H9 (cell line): ENCODE measurements around the gene TMSB10. TPM values are rescaled to one million over a fixed set of nuclear protein-coding genes. Genes with fewer than 3 reads are reported as not detected.

Source experiments
- DNase-seq: peaks from one replicate; pipeline ENCODE4 v3.0.0-alpha.2; 2017
- H2AFZ ChIP-seq: one replicate; pipeline ENCODE4 v1.6.1; 2013; ENCODE audit warnings: mild to moderate bottlenecking, low read length, control low read depth, moderate library complexity
- H2AK5ac ChIP-seq: 2 replicates; pipeline ENCODE4 v1.6.1; 2013; ENCODE audit warnings: low read length, control low read depth, mixed read lengths; ENCODE audit not compliant: insufficient read length
- H2BK120ac ChIP-seq: one replicate; pipeline ENCODE4 v1.6.1; 2013; ENCODE audit warnings: low read depth, mild to moderate bottlenecking, low read length, control low read depth, inconsistent platforms; ENCODE audit not compliant: poor library complexity, severe bottlenecking
- H2BK12ac ChIP-seq: 2 replicates; pipeline ENCODE4 v1.6.1; 2013; ENCODE audit warnings: low read length, control low read depth, mixed read lengths, low read depth; ENCODE audit not compliant: insufficient read length
- H2BK15ac ChIP-seq: 2 replicates; pipeline ENCODE4 v1.6.1; 2013; ENCODE audit warnings: low read depth, low read length, control low read depth
- H2BK20ac ChIP-seq: one replicate; pipeline ENCODE4 v1.6.1; 2013; ENCODE audit warnings: low read depth, mild to moderate bottlenecking, low read length, control low read depth, inconsistent platforms; ENCODE audit not compliant: poor library complexity, severe bottlenecking
- H2BK5ac ChIP-seq: 2 replicates; pipeline ENCODE4 v1.6.1; 2013; ENCODE audit warnings: low read length, control low read depth, mixed read lengths; ENCODE audit not compliant: insufficient read length
- H3K14ac ChIP-seq: 2 replicates; pipeline ENCODE4 v1.6.1; 2013; ENCODE audit warnings: low read length, control low read depth; ENCODE audit not compliant: insufficient read depth
- H3K18ac ChIP-seq: 2 replicates; pipeline ENCODE4 v1.6.1; 2013; ENCODE audit warnings: low read depth, mild to moderate bottlenecking, mixed read lengths, low read length, control low read depth; ENCODE audit not compliant: insufficient read length
- H3K23ac ChIP-seq: 2 replicates; pipeline ENCODE4 v1.6.1; 2013; ENCODE audit warnings: low read length, control low read depth, mixed read lengths, low read depth; ENCODE audit not compliant: insufficient read length
- H3K23me2 ChIP-seq: 2 replicates; pipeline ENCODE4 v1.6.1; 2013; ENCODE audit warnings: low read depth, mild to moderate bottlenecking, mixed read lengths, low read length, control low read depth; ENCODE audit not compliant: insufficient read length, poor library complexity, severe bottlenecking
- H3K27ac ChIP-seq: 2 replicates; pipeline ENCODE4 v1.5.1; 2013; ENCODE audit warnings: low read length, control low read depth, mixed read lengths, low read depth; ENCODE audit not compliant: insufficient read length
- H3K27me3 ChIP-seq: 2 replicates; pipeline ENCODE4 v1.6.1; 2013; ENCODE audit warnings: low read length, control low read depth, inconsistent platforms; ENCODE audit not compliant: insufficient read depth
- H3K4ac ChIP-seq: 2 replicates; pipeline ENCODE4 v1.6.1; 2013; ENCODE audit warnings: low read depth, mild to moderate bottlenecking, control low read depth, inconsistent platforms, low read length, moderate library complexity
- H3K4me1 ChIP-seq: 2 replicates; pipeline ENCODE4 v1.6.1; 2013; ENCODE audit warnings: low read length, control low read depth, inconsistent platforms; ENCODE audit not compliant: insufficient read depth
- H3K4me2 ChIP-seq: 2 replicates; pipeline ENCODE4 v1.6.1; 2013; ENCODE audit warnings: low read length, control low read depth, mixed read lengths; ENCODE audit not compliant: insufficient read length, insufficient read depth
- H3K56ac ChIP-seq: 2 replicates; pipeline ENCODE4 v1.6.1; 2013; ENCODE audit warnings: low read depth, mild to moderate bottlenecking, mixed read lengths, low read length, control low read depth; ENCODE audit not compliant: insufficient read length
- H3K79me1 ChIP-seq: 2 replicates; pipeline ENCODE4 v1.6.1; 2013; ENCODE audit warnings: low read depth, mild to moderate bottlenecking, moderate library complexity, low read length, control low read depth, inconsistent platforms; ENCODE audit not compliant: insufficient read depth, poor library complexity, severe bottlenecking
- H3K79me2 ChIP-seq: 2 replicates; pipeline ENCODE4 v1.6.1; 2013; ENCODE audit warnings: low read length, control low read depth, inconsistent platforms; ENCODE audit not compliant: insufficient read depth
- H3K9ac ChIP-seq: 2 replicates; pipeline ENCODE4 v1.6.1; 2013; ENCODE audit warnings: low read length, control low read depth, mixed read lengths; ENCODE audit not compliant: insufficient read length; ENCODE audit errors: extremely low read depth
- H3K9me3 ChIP-seq: one replicate; pipeline ENCODE4 v1.6.1; 2013; ENCODE audit warnings: low read depth, low read length, inconsistent platforms; ENCODE audit not compliant: control insufficient read depth
- H3T11ph ChIP-seq: one replicate; pipeline ENCODE4 v1.6.1; 2013; ENCODE audit warnings: mild to moderate bottlenecking, low read length, control low read depth, inconsistent platforms
- H4K20me1 ChIP-seq: one replicate; pipeline ENCODE4 v1.6.1; 2013; ENCODE audit not compliant: control insufficient read depth, insufficient read length, insufficient read depth
- H4K5ac ChIP-seq: 2 replicates; pipeline ENCODE4 v1.6.1; 2013; ENCODE audit warnings: low read depth, mild to moderate bottlenecking, mixed read lengths, low read length, control low read depth; ENCODE audit not compliant: insufficient read length
- H4K8ac ChIP-seq: replicated peaks from 2 replicates; pipeline ENCODE4 v1.6.1; 2013; ENCODE audit warnings: low read length, control low read depth, mixed read lengths, low read depth; ENCODE audit not compliant: insufficient read length
- H4K91ac ChIP-seq: 2 replicates; pipeline ENCODE4 v1.6.1; 2013; ENCODE audit warnings: low read depth, mild to moderate bottlenecking, moderate library complexity, mixed read lengths, low read length, control low read depth; ENCODE audit not compliant: insufficient read length
- H3K27ac Mint-ChIP-seq, 3 experiments: 2 replicates in 2 of 3; 3 replicates in 1 of 3; pipeline ENCODE4 v1.8.0; 2020 to 2021; ENCODE audit warnings: mixed read lengths in 3 of 3, mild to moderate bottlenecking in 1 of 3, moderate library complexity in 1 of 3
- H3K27me3 Mint-ChIP-seq: 2 replicates; pipeline ENCODE4 v1.8.0; 2021; ENCODE audit warnings: low read depth, mild to moderate bottlenecking, moderate library complexity, mixed read lengths
- H3K36me3 Mint-ChIP-seq, 3 experiments: 2 replicates in 2 of 3; 3 replicates in 1 of 3; pipeline ENCODE4 v1.8.0; 2020 to 2021; ENCODE audit warnings: low read depth in 3 of 3, mixed read lengths in 3 of 3; ENCODE audit not compliant: insufficient read depth in 1 of 3
- H3K4me1 Mint-ChIP-seq, 2 experiments: 2 replicates each; pipeline ENCODE4 v1.8.0; 2020; ENCODE audit warnings: mixed read lengths in 2 of 2
- H3K4me3 Mint-ChIP-seq, 2 experiments: 2 replicates in 1 of 2; 3 replicates in 1 of 2; pipeline ENCODE4 v1.8.0; 2020 to 2021; ENCODE audit warnings: mild to moderate bottlenecking in 2 of 2, mixed read lengths in 2 of 2, moderate library complexity in 1 of 2
- H3K9me3 Mint-ChIP-seq, 2 experiments: 2 replicates in 1 of 2; 3 replicates in 1 of 2; pipeline ENCODE4 v1.8.0; 2020; ENCODE audit warnings: mild to moderate bottlenecking in 2 of 2, mixed read lengths in 2 of 2, moderate library complexity in 1 of 2
- CTCF ChIP-seq: fragments of 200-600 bp; sonication (generic); conservative IDR thresholded peaks from 3 replicates; pipeline ENCODE4 v1.8.0; 2021; ENCODE audit warnings: antibody characterized with exemption, mild to moderate bottlenecking
- WGBS: extraction: QIAGEN DNeasy Blood & Tissue Kit; methylation state at CpG from one replicate; pipeline ENCODE4 v1.1.7; 2013; ENCODE audit warnings: missing lambda C conversion rate, low lambda C conversion rate, mixed read lengths; ENCODE audit not compliant: insufficient read length; ENCODE audit errors: extremely low coverage; 5-methylcytosine and 5-hydroxymethylcytosine counted together
- total RNA-seq: library from RNA; stranded (reverse); gene quantifications from 2 replicates; pipeline ENCODE4 v1.2.1, GENCODE V29; 2021

The TMSB10 gene
- total RNA-seq, 1 experiment from 2014 or later, result 755 TPM

GRCh38 chr2:84931384-84931821 is 25.9 kb downstream of the TMSB10 start:
- Histone ChIP-seq H2BK120ac (no peak overlapping the region), H3K27me3 (no peaks in the 10 kb centered on the region), H3K18ac (no peak overlapping the region), H3K56ac (no peak overlapping the region), H4K5ac (no peak overlapping the region), H3K14ac (no peak overlapping the region), H2BK15ac (no peak overlapping the region), H3T11ph (no peak overlapping the region), H3K27ac (no peak overlapping the region), H3K9me3 (no peaks in the 10 kb centered on the region), H3K79me1 (no peaks in the 10 kb centered on the region), H4K20me1 (no peaks in the 10 kb centered on the region), H4K91ac (no peak overlapping the region), H3K79me2 (no peaks in the 10 kb centered on the region), H2BK5ac (no peak overlapping the region), H2BK20ac (no peak overlapping the region), H3K4ac (no peak overlapping the region), H3K4me2 (no peak overlapping the region), H3K23ac (no peak overlapping the region), H2AK5ac (no peak overlapping the region), H3K4me1 (peaks cover 2% of the 10 kb centered on the region; the same call in 1 of the 2 replicates), H2BK12ac (no peak overlapping the region), H3K9ac (no peak overlapping the region), H3K23me2 (peaks cover 5% of the 10 kb centered on the region), H4K8ac (no peak overlapping the region), H2AFZ (no peak overlapping the region)
- Mint-ChIP-seq H3K4me1 (peaks cover 8 to 14% of the 10 kb centered on the region in 2 experiments), H3K4me3 (no peak overlapping the region), H3K9me3 (no peaks in the 10 kb centered on the region), H3K36me3 (no peaks in the 10 kb centered on the region), H3K27me3 (peaks cover 5% of the 10 kb centered on the region), H3K27ac (peak overlapping the region in 1 of 3 experiments; percentile 61; a peak in 2 of 7 replicates)
- WGBS, result no CpG with 5 or more reads among the region's 1 CpG
- TF ChIP-seq CTCF, result no peak
- DNase-seq, result no peak
